WTC11 (cell line): ENCODE measurements around the gene KAT6B.
"Not testable (repeated sequence)": the region's sequence is repeated elsewhere in the genome, so short reads cannot be mapped to it uniquely, and the experiment has no call there.

Experiments used
- ATF1 ChIP-seq: sonication (generic); formaldehyde crosslinking; IDR thresholded peaks from 2 replicates; pipeline ENCODE4 v1.8.1; 2023; ENCODE audit warnings: mild to moderate bottlenecking, moderate library complexity, missing genetic modification reagents
- ATF2 ChIP-seq: sonication (generic); formaldehyde crosslinking; IDR thresholded peaks from 2 replicates; pipeline ENCODE4 v1.8.1; 2022; ENCODE audit warnings: low read depth, missing genetic modification reagents, borderline replicate concordance
- CREB1 ChIP-seq: sonication (generic); formaldehyde crosslinking; IDR thresholded peaks from 2 replicates; pipeline ENCODE4 v1.8.0; 2023; ENCODE audit warnings: mild to moderate bottlenecking, missing genetic modification reagents
- CTCF ChIP-seq: fragments of 200-600 bp; IDR thresholded peaks from 2 replicates; pipeline ENCODE4 v1.8.0; 2022; ENCODE audit warnings: antibody characterized with exemption
- E2F4 ChIP-seq: sonication (generic); formaldehyde crosslinking; IDR thresholded peaks from 2 replicates; pipeline ENCODE4 v1.8.1; 2022; ENCODE audit warnings: low read depth, mild to moderate bottlenecking, moderate library complexity, missing genetic modification reagents, borderline replicate concordance
- E2F5 ChIP-seq: sonication (generic); formaldehyde crosslinking; IDR thresholded peaks from 2 replicates; pipeline ENCODE4 v1.8.1; 2022; ENCODE audit warnings: mild to moderate bottlenecking, moderate library complexity, missing genetic modification reagents
- HMGXB4 ChIP-seq: sonication (generic); formaldehyde crosslinking; IDR thresholded peaks from 2 replicates; pipeline ENCODE4 v1.8.1; 2023; ENCODE audit warnings: mild to moderate bottlenecking, moderate library complexity, missing genetic modification reagents
- MAX ChIP-seq: sonication (generic); formaldehyde crosslinking; IDR thresholded peaks from 2 replicates; pipeline ENCODE4 v1.8.0; 2022; ENCODE audit warnings: mild to moderate bottlenecking, missing genetic modification reagents
- TEAD4 ChIP-seq: sonication (generic); formaldehyde crosslinking; IDR thresholded peaks from 2 replicates; pipeline ENCODE4 v1.8.0; 2022; ENCODE audit warnings: mild to moderate bottlenecking, missing genetic modification reagents
- ZNF121 ChIP-seq: sonication (generic); formaldehyde crosslinking; IDR thresholded peaks from 2 replicates; pipeline ENCODE4 v1.8.0; 2023; ENCODE audit warnings: missing genetic modification reagents
- ZNF232 ChIP-seq: sonication (generic); formaldehyde crosslinking; IDR thresholded peaks from 2 replicates; pipeline ENCODE4 v1.8.0; 2022; ENCODE audit warnings: mild to moderate bottlenecking, missing genetic modification reagents
- ZNF281 ChIP-seq: sonication (generic); formaldehyde crosslinking; IDR thresholded peaks from 2 replicates; pipeline ENCODE4 v1.8.0; 2023; ENCODE audit warnings: mild to moderate bottlenecking, missing genetic modification reagents

- TF ChIP-seq CREB1 (CRISPR knock-in tag); ZNF121 (CRISPR knock-in tag); MAX (CRISPR knock-in tag); ATF2 (CRISPR knock-in tag); E2F4; CTCF; ZNF232 (CRISPR knock-in tag); TEAD4 (CRISPR knock-in tag); HMGXB4; ZNF281; ATF1 (CRISPR knock-in tag); E2F5 (CRISPR knock-in tag): not testable (repeated sequence)
Observed at GRCh38 chr10:74791979-74792378, 34.4 kb upstream of the KAT6B start.
